Cerebellar nuclear complex (tissue), 1 donor: ENCODE data around the gene TMEM120B.
"Not testable (repeated sequence)": the region's sequence is repeated elsewhere in the genome, so short reads cannot be mapped to it uniquely, and the experiment has no call there.

Experiments
- DNase-seq, 2 experiments: peaks; one replicate each; lab custom pipeline; 2025; lab: John Stamatoyannopoulos, UW

TMEM120B gene

DNA sequence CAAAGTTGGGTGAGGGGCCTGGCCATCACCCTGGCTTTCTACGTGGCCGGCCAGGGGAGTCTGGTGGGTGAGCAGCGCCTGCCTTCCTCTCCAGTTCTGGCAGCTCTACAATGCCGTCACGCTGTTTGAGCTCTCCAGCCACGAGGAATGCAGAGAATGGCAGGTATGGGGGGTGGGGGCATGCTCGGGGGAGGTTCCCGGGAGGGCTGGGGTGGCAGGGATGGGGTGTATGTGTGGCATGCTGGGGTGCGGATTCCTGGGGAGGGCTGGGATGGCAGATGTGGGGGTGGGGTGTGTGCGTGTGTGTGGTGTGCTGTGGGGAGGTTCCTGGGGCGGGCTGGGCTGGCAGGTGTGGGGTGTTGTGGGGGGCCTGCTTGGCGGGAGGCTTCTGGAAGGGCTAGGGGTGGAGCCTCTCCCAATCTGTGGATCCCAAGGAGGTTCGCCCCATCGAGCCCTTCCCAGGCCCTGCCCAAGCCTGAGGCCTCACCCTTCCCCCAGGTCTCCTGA is 62.5 kb downstream of the TMEM120B start:
- no peak for DNase-seq

DNA sequence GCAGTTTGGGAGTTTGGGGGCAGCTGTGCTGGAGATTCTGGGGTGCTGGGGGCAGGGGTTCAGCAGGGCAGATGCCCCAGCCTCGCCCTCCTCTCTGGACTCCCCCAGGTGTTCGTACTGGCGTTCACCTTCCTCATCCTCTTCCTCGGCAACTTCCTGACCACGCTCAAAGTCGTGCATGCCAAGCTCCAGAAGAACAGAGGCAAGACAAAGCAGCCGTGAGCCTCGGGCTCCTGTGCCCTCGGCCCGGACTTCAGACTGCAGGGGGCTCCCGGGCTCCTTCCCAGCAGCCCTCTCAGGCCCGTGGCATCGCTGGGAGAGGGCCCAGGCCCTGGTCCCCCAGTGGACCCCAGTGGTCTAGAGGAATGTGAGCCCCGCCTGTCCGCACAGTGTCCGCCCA is 62.9 kb downstream of the TMEM120B start:
- DNase-seq: no peak

DNA sequence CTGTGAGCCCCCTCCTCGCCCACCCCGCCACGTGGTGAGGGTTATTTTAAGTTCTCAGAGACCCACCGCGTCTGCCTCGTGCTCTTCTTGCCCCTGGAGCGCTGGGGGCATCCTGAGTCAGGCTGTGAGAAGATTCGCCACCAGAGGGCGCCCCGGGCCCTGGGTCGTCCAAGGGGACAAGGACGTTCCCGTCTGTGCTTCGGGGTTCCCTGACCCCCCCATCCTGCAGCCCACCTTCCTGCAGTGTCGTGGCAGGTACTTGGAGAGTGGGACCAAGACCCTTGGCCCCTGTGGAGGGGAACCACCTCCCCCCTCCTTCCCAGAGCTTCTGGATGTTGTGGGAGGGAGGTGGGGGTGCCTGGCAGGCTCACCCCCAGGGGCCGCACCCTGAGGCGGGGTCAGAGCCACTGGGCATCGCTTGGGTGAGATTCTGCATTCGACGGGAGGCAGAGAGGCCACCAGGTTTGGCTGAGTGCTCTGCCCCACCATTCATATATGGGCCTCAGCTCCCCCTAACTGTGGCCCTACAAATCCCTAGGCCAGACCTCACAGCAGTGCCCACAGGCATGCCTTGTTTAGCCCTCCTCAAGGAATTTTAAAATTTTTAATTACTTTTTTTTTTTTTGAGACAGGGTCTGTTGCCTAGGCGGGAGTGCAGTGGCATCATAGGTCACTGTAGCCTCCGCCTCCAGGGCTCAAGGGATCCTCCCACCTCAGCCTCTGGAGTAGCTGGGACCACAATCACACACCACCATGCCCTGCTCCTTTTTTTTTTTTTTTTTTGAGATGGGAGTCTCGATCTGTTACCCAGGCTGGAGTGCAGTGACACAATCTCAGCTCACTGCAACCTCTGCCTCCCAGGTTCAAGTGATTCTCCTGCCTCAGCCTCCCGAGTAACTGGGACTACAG is 63.9 kb downstream of the TMEM120B start:
- DNase-seq: no peak

DNA sequence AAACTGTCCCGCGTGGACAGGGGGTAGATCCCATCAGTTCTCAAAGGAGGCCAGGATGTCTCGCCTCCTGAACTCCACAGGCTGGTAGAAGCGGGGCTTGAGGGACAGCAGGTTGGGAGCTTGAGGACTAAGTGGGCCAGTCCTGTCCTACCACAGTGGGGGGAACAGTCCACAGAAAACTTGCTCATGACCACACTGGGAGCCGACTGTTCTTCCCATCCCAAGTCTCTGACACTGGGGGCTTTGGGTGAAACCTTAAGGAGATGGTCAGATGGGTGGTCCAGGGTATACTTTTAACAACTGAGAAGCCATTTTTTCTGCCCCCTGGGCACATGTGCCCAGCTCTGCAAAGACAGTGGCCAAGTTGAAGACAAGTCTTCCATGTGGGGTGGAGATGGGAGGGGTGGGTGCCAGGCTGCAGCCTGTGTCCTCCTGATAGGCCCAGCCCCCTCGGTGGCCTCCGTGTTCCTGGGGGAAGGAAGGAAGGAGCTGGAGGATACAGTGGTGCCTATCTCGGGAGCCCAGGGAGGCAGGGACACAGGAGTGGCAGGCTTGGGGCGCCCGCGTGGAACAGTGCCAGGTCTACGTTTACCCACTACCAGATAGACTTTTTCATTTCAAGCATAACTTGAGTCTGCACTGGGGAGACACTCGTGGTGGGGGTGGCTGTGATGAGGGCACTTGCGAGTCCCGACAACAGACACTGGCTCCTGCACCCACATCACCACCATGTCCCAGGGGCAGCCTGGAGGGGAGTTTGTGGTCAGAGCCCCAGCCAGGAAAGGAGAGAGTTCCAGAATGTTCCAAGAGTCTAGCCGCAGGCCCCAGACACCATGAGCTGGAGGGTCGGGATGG is 66.2 kb downstream of the TMEM120B start:
- no peak for DNase-seq

DNA sequence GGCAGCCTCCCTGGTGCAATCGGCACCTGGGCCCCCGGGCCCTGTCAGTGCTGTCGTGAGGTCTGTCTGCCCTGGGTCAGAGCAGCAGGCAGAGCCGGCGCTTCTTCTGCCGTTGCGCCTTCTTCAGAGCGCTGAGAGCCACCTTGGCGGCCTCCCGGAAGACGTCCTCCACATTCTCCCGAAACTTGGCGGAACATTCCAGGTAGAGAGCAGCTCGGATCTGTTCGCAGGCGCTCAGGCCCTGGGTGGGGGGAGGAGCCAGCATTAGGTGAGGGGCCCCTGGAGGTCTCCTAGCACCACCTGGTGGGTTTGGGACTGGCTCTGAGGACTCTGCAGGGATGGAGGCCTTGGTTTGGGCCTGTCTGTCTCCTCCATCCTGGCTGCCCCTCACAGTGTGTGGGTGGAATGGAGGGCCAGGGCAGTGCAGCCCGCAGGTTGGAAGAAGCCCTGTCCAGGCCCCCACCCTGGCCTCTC is 66.9 kb downstream of the TMEM120B start:
- DNase-seq: no peak

DNA sequence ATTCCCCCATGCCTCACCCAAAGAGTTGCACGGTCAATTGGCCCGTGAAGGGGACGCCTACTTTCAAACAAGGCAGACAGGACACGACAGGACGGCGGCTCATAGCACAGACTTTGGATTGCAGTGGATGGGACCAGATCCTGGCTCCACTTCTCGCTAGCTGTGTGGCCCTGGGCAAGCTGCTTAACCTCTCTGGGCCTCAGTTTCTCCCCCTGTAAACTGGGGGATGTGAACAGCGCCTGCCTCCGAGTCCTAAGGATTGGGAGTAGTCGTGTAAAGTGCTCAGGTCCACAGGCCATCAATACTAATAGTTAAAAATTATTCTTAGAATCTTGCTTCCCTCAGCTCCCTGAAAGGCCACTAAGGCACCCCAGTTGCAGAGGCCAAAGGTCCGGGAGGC is 67.9 kb downstream of the TMEM120B start:
- no peak for DNase-seq

DNA sequence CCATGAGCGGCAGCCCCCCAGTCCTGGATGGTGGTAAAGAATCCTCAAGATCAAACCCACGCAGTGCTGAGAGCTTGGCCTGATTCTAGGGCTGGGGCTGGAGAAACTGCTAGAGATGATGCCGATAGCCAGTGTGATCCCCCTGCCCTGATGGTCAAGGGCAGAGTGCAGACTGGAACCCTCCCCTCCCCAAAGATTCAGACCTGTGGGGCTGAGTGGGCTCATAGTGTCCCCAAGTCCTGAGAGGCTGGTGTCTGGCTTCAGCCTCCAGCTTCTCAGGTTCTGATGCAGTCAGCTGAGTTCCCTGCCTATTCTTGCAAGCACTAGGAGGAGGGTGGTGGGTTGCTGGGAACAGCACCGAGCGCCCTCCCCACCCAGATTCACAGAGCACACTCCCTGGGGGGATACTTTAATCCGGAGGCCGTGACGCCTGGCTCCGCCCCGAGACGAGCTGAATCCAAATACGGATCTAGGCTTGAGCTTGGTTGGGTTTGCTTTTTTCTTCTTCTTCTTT is 69.0 kb downstream of the TMEM120B start:
- DNase-seq: no peak

DNA sequence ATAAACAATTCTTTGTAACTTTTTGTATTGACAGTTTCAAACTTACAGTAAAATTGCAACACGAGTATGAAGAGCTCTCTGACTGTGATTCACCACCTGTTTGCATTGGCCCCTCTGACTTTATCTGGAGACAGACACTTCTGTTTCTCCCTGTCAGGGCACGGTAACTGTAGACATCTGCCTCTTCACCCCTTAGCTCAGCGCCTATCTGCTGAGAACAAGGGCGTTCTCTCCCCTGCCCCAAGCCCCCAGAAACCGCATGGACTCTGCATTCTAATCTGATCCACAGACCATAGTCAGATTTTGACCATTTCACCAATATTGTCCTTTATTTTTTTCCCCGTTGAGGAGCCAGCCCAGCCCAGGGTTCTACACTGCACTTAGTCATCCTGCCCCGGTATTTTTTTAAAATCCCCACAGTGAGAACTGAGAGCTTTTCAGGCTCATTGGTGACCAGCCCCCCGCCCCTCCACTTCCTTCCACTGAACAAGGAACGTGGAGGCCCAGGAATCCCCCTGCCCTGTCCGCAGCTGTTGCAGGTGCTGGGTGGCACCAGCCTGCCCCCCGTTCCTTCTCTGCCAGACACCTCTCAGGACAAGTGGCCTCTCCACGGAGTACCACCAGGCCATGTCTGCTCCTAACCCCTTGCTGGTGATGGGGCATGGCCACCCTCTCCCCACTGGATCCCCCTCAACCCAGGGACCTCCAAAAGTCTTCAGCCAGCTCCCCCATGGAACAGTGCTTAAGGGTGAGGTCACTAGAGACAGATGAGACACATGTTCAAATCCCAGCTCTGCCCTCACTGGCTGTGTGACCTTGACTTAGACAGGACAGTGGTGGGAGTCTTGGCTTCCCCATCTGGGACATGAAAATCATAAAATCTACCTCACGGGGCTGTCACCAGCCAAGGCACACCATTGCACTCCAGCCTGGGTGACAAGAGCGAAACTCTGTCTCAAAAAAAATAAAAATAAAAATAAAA is 69.7 kb downstream of the TMEM120B start:
- no peak for DNase-seq

DNA sequence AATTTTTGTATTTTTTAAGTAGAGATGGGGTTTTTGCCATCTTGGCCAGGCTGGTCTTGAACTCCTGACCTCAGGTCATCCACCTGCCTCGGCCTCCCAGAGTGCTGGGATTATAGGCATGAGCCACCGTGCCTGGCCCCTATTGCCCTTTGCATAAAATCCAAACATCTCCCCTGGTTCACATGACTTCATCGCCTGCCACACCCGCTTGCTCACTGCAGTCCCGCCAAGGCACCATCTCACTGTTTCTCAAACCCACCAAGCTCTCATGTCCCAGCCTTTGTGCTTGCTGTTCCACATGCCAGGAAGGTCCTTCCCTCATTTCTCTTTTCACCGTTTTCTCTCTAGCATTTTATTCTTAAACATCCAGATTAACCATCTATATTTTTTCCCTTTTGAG is 71.2 kb downstream of the TMEM120B start:
- DNase-seq: no peak

DNA sequence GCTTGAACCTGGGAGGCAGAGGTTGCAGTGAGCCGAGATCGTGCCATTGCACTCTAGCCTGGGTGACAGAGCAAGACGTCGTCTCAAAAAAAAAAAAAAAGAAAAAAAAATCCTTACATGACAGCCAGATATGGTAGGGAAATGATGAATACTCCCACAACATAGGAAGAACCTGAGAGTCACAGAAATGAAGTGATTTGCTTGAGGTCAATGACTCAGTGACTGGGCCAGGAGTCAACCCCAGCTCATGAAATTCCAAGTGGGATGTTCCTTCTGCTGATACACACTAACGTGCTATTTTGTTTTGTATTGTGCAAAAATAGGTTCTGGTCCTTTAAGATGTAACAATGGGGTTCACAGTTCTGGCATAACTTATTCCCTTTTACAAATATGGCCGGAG is 71.9 kb downstream of the TMEM120B start:
- DNase-seq: no peak

DNA sequence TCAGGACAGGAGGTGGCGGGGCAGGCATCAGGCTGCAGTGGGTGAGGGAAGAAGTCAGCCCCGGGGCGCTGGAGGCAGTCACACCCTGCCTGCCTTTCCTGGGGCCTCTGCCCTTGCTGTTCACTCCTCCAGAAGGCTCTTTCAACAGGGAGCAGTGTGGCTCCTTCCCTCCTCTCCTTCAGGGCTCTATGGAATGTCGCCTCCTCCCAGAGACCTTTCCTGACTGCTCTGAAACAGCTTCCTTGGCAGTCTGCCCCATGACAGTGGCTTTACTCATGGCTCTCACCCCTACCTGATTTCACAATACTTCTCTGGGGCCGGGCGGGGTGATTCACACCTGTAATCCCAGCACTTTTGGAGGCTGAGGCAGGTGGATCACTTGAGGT is 73.9 kb downstream of the TMEM120B start:
- no peak for DNase-seq

DNA sequence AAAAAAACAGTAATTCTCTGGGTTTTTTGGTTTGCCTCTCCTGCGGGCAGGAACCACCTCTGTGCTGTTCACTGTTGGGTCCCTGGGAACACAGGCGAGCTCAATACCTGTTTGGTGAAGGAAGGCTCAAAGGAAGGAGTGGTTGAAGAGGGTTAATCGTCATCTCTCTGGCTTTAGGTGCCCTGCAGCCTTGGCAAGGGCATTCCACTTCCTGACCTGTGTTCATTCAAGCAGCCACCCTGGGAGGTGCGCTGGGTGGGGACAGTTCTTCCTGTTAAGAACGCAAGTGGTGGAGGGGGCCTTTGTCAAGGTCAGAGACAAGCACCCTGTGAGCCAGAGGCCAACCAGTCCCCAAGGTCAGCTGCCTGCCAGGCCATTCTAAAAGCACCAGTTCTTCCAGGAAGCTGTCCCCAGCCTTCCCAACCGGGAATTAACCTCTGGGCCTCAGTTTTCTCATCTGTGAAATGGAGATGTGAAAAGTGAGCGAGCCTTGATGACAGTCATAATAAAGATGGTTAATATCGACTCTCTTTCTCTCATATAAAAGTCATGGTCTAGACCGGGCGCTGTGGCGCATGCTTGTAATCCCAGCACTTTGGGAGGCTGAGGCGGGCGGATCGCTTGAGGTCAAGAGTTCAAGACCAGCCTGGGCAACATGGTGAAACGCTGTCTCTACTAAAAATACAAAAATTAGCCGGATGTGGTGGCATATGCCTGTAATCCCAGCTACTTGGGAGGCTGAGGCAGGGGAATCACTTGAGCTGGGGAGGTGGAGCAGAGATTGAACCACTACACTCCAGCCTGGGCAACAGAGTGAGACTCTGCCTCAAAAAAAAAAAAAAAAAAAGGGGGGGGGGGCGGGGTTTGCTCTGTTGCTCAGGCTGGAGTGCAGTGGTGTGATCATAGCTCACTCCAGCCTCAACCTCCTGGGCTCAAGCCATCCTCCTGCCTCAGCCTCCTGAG is 74.8 kb downstream of the TMEM120B start:
- DNase-seq: no peak

DNA sequence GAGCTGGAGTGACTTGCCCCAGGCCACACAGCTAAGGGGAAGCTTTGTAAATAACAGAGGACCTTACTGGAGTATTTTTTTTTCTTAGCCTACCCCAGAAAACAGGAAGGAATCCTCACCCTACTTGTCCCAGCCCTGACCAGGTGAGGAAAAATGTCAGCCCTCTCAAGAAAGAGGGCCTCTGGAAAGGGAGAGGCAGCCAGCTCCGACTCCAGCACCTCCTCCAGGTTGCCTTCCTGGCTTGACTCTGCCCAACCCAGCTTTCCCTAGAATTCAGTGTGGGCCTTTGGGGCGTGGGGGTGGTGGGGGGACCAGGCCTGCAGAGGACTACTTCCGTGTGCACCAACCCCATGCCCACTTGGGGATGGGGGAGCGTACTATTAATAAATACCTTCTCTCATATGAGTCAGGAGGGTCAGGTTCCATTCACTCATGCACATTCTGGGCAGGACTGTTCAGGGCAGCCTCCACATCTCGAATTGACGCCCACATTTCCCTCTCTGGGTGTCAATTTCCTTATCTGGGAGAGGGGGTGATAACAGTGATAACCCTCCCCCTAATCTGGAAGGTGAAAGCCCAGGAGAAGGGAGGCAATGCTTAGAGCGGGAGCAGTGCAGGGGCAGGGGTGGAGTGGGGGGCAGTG is 75.7 kb downstream of the TMEM120B start:
- no peak for DNase-seq

DNA sequence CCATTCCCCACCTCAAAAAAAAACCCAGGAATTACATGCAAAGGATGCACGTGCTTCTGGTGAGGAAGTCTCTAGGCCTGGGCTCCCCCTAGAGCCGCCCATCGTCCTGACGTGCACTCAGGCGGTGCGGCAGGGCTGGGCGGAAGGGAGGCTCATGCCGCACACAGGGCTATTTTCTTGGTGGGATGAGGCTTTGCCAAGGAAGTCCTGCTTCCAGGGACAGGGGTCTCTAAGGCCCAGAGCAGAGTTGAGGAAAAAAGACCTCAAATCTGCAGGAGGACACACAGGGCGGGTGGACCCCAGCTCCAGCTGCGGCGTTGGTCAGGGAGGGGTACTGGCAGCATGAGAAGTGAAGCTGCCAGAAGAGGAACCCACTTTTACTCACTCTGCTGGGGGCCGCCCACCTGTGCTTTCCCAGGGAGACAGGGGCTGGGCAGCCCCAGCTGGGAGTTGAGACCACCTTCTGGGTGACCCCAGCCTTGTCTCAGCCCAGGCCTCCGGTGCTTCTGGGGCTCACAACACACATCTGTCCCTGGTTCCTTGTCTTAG is 76.8 kb downstream of the TMEM120B start:
- DNase-seq: no peak

DNA sequence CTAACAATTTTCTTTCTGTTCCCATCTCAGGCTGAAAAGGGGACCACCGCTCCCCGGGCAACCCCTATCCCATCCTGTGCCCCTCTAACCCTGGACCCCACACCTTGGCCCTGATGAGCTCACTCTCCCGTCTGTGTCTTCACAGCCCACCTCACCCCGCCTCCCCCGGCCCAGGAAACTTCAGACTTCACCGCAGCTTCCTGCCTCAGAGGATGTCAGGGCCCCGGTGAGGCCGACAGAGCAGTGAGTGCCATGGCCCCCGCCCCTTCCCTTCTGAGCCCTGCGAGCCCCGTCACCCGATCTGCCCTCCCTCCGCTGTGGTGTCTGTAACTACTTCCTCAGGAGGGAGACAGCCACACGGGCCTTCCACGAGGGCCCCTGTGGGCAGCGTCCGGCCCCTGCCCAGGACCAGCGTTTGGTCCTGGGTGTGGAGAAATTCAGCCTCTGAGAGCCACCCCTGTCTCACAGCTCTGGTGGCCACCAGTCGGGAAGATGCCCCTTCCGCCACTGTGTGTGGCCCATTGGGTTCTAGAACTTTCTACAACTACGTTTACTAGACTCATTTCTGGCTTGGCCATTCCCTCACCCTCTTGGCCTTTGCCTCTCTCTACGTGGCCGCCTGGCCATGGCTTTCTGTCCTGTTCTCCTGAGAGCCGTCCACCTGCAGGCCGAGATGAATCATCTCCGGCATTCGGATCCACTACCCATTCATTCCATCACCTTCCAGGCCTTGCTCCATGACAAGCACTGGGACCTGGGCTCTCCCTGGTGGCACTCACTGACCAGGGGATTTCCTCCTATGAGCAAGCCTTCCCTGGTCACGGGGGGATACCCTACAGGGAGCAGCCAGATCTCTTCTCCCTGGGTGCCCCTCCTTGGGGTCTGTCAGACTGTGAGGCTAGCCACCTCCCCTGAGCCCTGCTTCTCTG is 77.5 kb downstream of the TMEM120B start:
- no peak for DNase-seq

DNA sequence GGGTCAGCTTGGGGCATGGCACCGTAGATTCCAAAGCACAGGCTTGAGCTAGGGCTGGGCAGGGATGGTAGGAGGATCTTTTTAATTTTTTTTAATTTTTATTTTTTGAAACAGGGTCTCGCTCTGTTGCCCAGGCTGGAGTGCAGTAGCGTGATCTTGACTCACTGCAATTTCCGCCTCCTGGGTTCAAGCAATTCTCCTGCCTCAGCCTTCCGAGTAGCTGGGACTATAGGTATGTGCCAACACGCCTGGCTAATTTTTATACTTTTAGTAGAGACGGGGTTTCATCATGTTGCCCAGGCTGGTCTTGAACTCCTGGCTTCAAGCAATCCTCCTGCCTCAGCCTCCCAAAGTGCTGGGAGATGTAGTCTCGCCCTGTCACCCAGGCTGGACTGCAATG is 78.2 kb downstream of the TMEM120B start:
- DNase-seq: not testable (repeated sequence)

DNA sequence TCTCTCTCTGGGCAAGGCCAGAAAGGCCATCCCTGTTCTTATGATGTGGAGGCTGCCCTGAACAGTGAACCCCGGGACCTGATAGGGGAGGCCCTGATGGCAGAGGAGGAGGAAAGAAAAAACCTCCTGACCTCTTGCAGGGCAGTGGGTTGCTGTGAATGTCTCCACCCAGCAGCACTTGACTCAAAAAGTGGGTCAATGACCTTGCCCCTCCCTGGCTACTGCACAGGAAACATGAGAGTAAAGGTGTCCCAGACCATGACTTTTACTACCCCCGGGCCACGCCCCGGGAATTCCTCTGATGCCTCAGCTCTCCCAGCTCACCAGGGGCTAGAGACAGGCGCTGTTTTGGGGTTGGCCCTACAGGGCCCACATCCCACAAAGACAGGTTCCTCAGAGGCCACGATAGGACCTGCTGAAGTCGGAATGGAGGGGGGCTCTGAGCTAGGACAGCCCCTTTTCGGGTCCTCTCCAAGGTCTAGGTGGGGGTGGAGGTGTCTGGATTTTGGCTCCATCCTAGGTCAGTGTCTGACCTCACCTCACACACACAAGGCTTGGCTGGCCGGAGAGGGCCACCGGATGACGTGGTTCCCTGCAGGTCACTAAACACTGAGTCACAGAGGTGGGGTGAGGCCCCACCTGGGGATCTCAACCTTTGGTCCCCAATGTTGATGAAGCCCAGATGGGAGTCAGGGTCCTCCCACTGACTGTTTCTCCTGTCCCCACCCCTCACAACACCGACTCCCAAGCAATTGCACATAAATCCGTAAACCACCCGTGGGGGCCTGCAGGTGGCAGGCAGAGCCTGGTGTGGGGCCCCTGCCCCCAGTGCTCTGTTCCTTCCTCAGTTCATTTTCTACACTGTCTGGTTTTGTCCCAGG is 79.4 kb downstream of the TMEM120B start:
- no peak for DNase-seq
